Subcutaneous abdominal adipose tissue (tissue), 5 donors: ENCODE results near the gene POLR2H.

Experiments
- H3K27ac ChIP-seq: one replicate; pipeline ENCODE4 v1.7.0; 2013; ENCODE audit warnings: low read depth, mild to moderate bottlenecking, inconsistent platforms, low read length, moderate library complexity
- H3K27me3 ChIP-seq, 5 donors: one replicate each; pipeline ENCODE4 v1.7.0; 2013; ENCODE audit warnings: low read length in 5 of 5, inconsistent platforms in 1 of 5; ENCODE audit not compliant: control insufficient read depth in 5 of 5, insufficient read depth in 4 of 5
- H3K36me3 ChIP-seq, 5 donors: one replicate each; pipeline ENCODE4 v1.7.0; 2013; ENCODE audit warnings: low read length in 5 of 5; ENCODE audit not compliant: control insufficient read depth in 5 of 5, insufficient read depth in 5 of 5
- H3K4me1 ChIP-seq, 5 donors: one replicate each; pipeline ENCODE4 v1.7.0; 2013; ENCODE audit warnings: low read length in 5 of 5, mild to moderate bottlenecking in 3 of 5, moderate library complexity in 1 of 5; ENCODE audit not compliant: control insufficient read depth in 5 of 5, insufficient read depth in 5 of 5
- H3K4me3 ChIP-seq, 5 donors: one replicate each; pipeline ENCODE4 v1.7.0; 2013; ENCODE audit warnings: low read length in 5 of 5, low read depth in 1 of 5
- H3K9ac ChIP-seq, 5 donors: one replicate each; pipeline ENCODE4 v1.7.0; 2013; ENCODE audit warnings: low read length in 5 of 5, mild to moderate bottlenecking in 4 of 5, moderate library complexity in 3 of 5
- H3K9me3 ChIP-seq, 5 donors: one replicate each; pipeline ENCODE4 v1.7.0; 2013; ENCODE audit warnings: low read length in 5 of 5; ENCODE audit not compliant: control insufficient read depth in 5 of 5
- donor health status: healthy.
- donor health status: healthy.
- donor health status: healthy.
- donor health status: healthy.
- donor health status: healthy.

Gene POLR2H

GRCh38 chr3:184378651-184379357, 17.3 kb downstream of the POLR2H start:
- peak overlapping the region; percentile 73 for H3K27ac ChIP-seq
- no peaks in the 10 kb centered on the region for H3K9me3 ChIP-seq
- peaks cover 0 to 21% (median 5%) of the 10 kb centered on the region in 5 donors for H3K27me3 ChIP-seq
- peaks cover 0 to 41% (median 38%) of the 10 kb centered on the region in 5 donors for H3K4me1 ChIP-seq
- peaks cover 0 to 16% (median 7%) of the 10 kb centered on the region in 5 donors for H3K36me3 ChIP-seq
- H3K9ac ChIP-seq, result peak overlapping the region in 3 of 5 donors; percentile 57 to 65 (median 64)
- peak overlapping the region in 3 of 5 donors; percentile 31 to 48 (median 39) for H3K4me3 ChIP-seq

GRCh38 chr3:184379358-184380184, 18.1 kb downstream of the POLR2H start, which contains the start of gene CHRD:
TSS of gene CHRD (plus strand) at chr3:184380054. CDS start at chr3:184380319, 265 bp downstream.
- H3K27ac ChIP-seq, result peak within 1 kb of the TSS; percentile 73
- peaks cover 0 to 16% (median 7%) of the 10 kb centered on the region in 5 donors for H3K36me3 ChIP-seq
- H3K4me3 ChIP-seq, result peak within 1 kb of the TSS; percentile 35 to 66 (median 59)
- H3K27me3 ChIP-seq, result peaks cover 0 to 21% (median 5%) of the 10 kb centered on the region in 5 donors
- peak within 1 kb of the TSS in 3 of 5 donors; percentile 57 to 65 (median 64) for H3K9ac ChIP-seq
- peaks cover 0 to 41% (median 38%) of the 10 kb centered on the region in 5 donors for H3K4me1 ChIP-seq
- H3K9me3 ChIP-seq, result no peaks in the 10 kb centered on the region

- Histone ChIP-seq H3K27ac (no peak overlapping the region), H3K4me3 (peak overlapping the region in 4 of 5 donors; percentile 55 to 66 (median 62)), H3K9ac (no peak overlapping the region), H3K36me3 (peaks cover 0 to 19% (median 7%) of the 10 kb centered on the region in 5 donors), H3K27me3 (peaks cover 0 to 21% (median 5%) of the 10 kb centered on the region in 5 donors), H3K4me1 (peaks cover 0 to 41% (median 38%) of the 10 kb centered on the region in 5 donors), H3K9me3 (no peaks in the 10 kb centered on the region)
Measured at GRCh38 chr3:184380185-184380626, 18.7 kb downstream of the POLR2H start.

GRCh38 chr3:184380627-184381260, 19.2 kb downstream of the POLR2H start:
- peak overlapping the region; percentile 35 to 66 (median 59) for H3K4me3 ChIP-seq
- peaks cover 0 to 41% (median 38%) of the 10 kb centered on the region in 5 donors for H3K4me1 ChIP-seq
- H3K9ac ChIP-seq, result peak overlapping the region in 2 of 5 donors; percentile 32 to 51
- no peaks in the 10 kb centered on the region for H3K9me3 ChIP-seq
- H3K27me3 ChIP-seq, result peaks cover 0 to 21% (median 5%) of the 10 kb centered on the region in 5 donors
- no peak overlapping the region for H3K27ac ChIP-seq
- H3K36me3 ChIP-seq, result peaks cover 0 to 20% (median 7%) of the 10 kb centered on the region in 5 donors

GRCh38 chr3:184381261-184382224, 20.0 kb downstream of the POLR2H start:
- Histone ChIP-seq H3K9me3 (no peaks in the 10 kb centered on the region), H3K27me3 (peaks cover 0 to 21% (median 5%) of the 10 kb centered on the region in 5 donors), H3K27ac (no peak overlapping the region), H3K36me3 (peaks cover 0 to 28% (median 7%) of the 10 kb centered on the region in 5 donors), H3K4me3 (peak overlapping the region in 4 of 5 donors; percentile 55 to 66 (median 62)), H3K9ac (peak overlapping the region in 2 of 5 donors; percentile 5 to 32), H3K4me1 (peaks cover 0 to 41% (median 38%) of the 10 kb centered on the region in 5 donors)

- Histone ChIP-seq H3K27ac (no peak overlapping the region), H3K4me1 (peaks cover 0 to 38% (median 35%) of the 10 kb centered on the region in 5 donors), H3K36me3 (peaks cover 0 to 37% (median 7%) of the 10 kb centered on the region in 5 donors), H3K9me3 (no peaks in the 10 kb centered on the region), H3K4me3 (no peak overlapping the region), H3K27me3 (peaks cover 0 to 21% (median 3%) of the 10 kb centered on the region in 5 donors), H3K9ac (no peak overlapping the region)
Measured at GRCh38 chr3:184382326-184383032, 21.0 kb downstream of the POLR2H start.

- peaks cover 0 to 41% (median 7%) of the 10 kb centered on the region in 5 donors for H3K36me3 ChIP-seq
- no peak overlapping the region for H3K9ac ChIP-seq
- no peak overlapping the region for H3K4me3 ChIP-seq
- H3K27ac ChIP-seq, result no peak overlapping the region
- no peaks in the 10 kb centered on the region for H3K9me3 ChIP-seq
- H3K4me1 ChIP-seq, result peaks cover 0 to 31% (median 28%) of the 10 kb centered on the region in 5 donors
- peaks cover 0 to 21% (median 2%) of the 10 kb centered on the region in 5 donors for H3K27me3 ChIP-seq
Measured at GRCh38 chr3:184383033-184383740, 21.7 kb downstream of the POLR2H start.

- Histone ChIP-seq H3K36me3 (peaks cover 0 to 49% (median 9%) of the 10 kb centered on the region in 5 donors), H3K4me1 (peaks cover 0 to 20% (median 16%) of the 10 kb centered on the region in 5 donors), H3K27ac (no peak overlapping the region), H3K9ac (no peak overlapping the region), H3K9me3 (no peaks in the 10 kb centered on the region), H3K4me3 (no peak overlapping the region), H3K27me3 (peaks cover 0 to 10% (median 2%) of the 10 kb centered on the region in 5 donors)
Measured at GRCh38 chr3:184384342-184384741, 22.8 kb downstream of the POLR2H start.
